Measurements from ENCODE around the gene MRPL21.

MRPL21 gene

DNA sequence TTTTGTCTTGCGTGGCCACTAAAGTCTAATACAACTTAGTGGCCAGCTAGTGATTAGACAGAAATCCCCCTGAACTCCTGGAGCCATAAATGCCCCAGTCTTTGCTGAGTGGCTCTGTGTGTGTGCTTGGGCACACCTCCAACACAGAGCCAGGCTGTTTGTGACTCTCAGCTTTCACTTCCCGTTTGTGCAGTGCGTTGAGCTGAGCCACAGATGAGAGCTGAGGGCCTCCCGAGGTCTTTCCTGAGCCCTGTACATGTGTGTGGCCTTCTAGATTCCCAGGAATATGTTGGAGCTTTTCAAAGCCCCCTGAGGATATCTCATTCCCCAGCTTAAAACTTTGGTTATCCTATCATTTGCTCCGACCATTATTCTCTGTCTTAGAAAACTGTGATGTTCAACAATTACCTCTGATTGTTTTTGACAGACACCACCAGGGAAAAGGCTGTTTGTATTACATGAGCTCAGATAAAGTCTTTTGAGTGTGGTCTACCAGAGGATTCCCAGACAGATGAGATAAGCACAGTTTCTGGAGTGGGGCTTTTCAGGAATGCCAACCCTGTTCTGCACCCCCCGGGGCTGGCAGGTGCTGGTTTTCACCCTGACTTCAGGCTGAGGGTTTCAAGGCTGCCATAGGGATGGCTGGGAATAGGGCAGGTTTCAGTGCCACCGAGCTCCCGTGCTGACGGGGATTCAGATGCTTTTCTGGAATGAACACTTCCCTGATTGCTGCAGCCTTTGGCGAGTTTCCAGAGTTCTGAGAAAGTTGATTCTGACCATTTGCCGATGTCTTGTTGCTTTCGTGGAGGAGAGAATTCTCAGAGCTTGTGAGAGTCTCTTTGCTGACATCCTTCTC is 23.9 kb upstream of the MRPL21 start:
- no peak for DNase-seq
- H3K27me3 ChIP-seq: no peaks in the 10 kb centered on the region
- peaks cover 4 to 12% (median 8%) of the 10 kb centered on the region in 3 donors for H3K9me3 ChIP-seq
- H3K4me1 ChIP-seq: peaks cover 0 to 49% (median 31%) of the 10 kb centered on the region in 4 donors
- intact Hi-C loops (cut with DNase I; ENCODE audit: low total_unique reads): loop anchor here (10.0 kb wide), 1 partner anchor 77 kb away; no protein-coding TSS in a partner anchor
- TF ChIP-seq CTCF (IDR thresholded peaks at IDR 0.05): no peak
- H3K27ac ChIP-seq: peak overlapping the region; percentile 48 to 55
- H3K4me3 ChIP-seq: no peak overlapping the region
- peaks cover 48 to 96% (median 62%) of the 10 kb centered on the region in 3 donors for H3K36me3 ChIP-seq

GRCh38 chr11:68925611-68926010 is 22.0 kb upstream of the MRPL21 start:
- intact Hi-C loops (cut with DNase I; ENCODE audit: low total_unique reads): loop anchor here (10.0 kb wide), 1 partner anchor 79 kb away; no protein-coding TSS in a partner anchor
- H3K4me3 ChIP-seq: no peak overlapping the region
- H3K27ac ChIP-seq: peak overlapping the region in 1 of 2 donors; percentile 83
- H3K36me3 ChIP-seq: peaks cover 57 to 95% (median 58%) of the 10 kb centered on the region in 3 donors
- TF ChIP-seq CTCF (IDR thresholded peaks at IDR 0.05): no peak
- H3K27me3 ChIP-seq: no peaks in the 10 kb centered on the region
- H3K4me1 ChIP-seq: peaks cover 0 to 53% (median 31%) of the 10 kb centered on the region in 4 donors
- DNase-seq: no peak
- peaks cover 4 to 12% (median 8%) of the 10 kb centered on the region in 3 donors for H3K9me3 ChIP-seq

- intact Hi-C loops (cut with DNase I; ENCODE audit: low total_unique reads): loop anchor here (10.0 kb wide), 1 partner anchor 81 kb away; no protein-coding TSS in a partner anchor
- no peaks in the 10 kb centered on the region for H3K27me3 ChIP-seq
- peak overlapping the region; percentile 82 to 83 for H3K27ac ChIP-seq
- H3K36me3 ChIP-seq: peaks cover 57 to 95% (median 58%) of the 10 kb centered on the region in 3 donors
- H3K4me3 ChIP-seq: no peak overlapping the region
- peak in 1 of 2 donors; percentile 84 for DNase-seq
- peaks cover 0 to 53% (median 31%) of the 10 kb centered on the region in 4 donors for H3K4me1 ChIP-seq
- no peak for TF ChIP-seq CTCF (IDR thresholded peaks at IDR 0.05)
- H3K9me3 ChIP-seq: peaks cover 4 to 12% (median 8%) of the 10 kb centered on the region in 3 donors
These were observed 20.7 kb upstream of the MRPL21 start for GRCh38 chr11:68924073-68924925.

GRCh38 chr11:68923614-68924013 is 20.0 kb upstream of the MRPL21 start:
- peaks cover 55 to 95% (median 56%) of the 10 kb centered on the region in 3 donors for H3K36me3 ChIP-seq
- no peak for TF ChIP-seq CTCF (IDR thresholded peaks at IDR 0.05)
- H3K27ac ChIP-seq: peak overlapping the region; percentile 82 to 83

DNA sequence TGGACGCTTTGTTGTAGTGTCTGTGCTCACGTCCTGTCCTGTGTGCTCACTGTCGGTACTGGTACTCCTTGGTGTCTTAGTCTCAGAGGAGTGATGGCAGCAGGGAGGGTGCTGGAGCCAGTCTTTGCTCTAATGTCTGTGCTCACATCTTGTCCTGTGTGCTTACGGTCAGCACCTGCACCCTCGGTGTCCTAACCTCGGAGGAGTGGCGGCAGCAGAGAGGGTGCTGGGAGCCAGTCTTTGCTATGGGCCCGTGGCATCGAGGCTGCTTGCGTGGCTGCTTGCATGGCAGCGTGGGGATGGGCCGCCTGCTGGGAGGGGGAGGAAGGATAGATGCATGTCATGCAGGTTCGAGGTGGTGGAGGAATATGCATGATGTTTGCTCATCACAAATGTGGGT is 12.8 kb upstream of the MRPL21 start:
- H3K4me3 ChIP-seq: no peak overlapping the region
- no peaks in the 10 kb centered on the region for H3K9me3 ChIP-seq
- intact Hi-C loops (cut with DNase I; ENCODE audit: low total_unique reads): no loop called here
- H3K27me3 ChIP-seq: no peaks in the 10 kb centered on the region
- H3K36me3 ChIP-seq: peaks cover 77 to 95% (median 92%) of the 10 kb centered on the region in 3 donors
- peak in 1 of 2 donors; percentile 12 for DNase-seq
- H3K27ac ChIP-seq: no peak overlapping the region
- no peak for TF ChIP-seq CTCF (IDR thresholded peaks at IDR 0.05)
- H3K4me1 ChIP-seq: peaks cover 0 to 6% (median 0%) of the 10 kb centered on the region in 4 donors

More at GRCh38 chr11:68923614-68924013, 20.0 kb upstream of the MRPL21 start:
- Histone ChIP-seq H3K4me1 (peaks cover 0 to 50% (median 30%) of the 10 kb centered on the region in 4 donors), H3K4me3 (no peak overlapping the region), H3K9me3 (peaks cover 4 to 12% (median 8%) of the 10 kb centered on the region in 3 donors), H3K27me3 (no peaks in the 10 kb centered on the region)
- DNase-seq: no peak
- intact Hi-C loops (cut with DNase I; ENCODE audit: low total_unique reads): loop anchor here (10.0 kb wide), 1 partner anchor 81 kb away; no protein-coding TSS in a partner anchor

All from tibial artery (tissue), 4 donors.